ENCODE data around the gene IRF2. TPM values are rescaled to one million over a fixed set of nuclear protein-coding genes. Genes with fewer than 3 reads are reported as not detected.

Gene IRF2
- total RNA-seq, 1 donor from 2014 or later, result 35.2 TPM

DNA sequence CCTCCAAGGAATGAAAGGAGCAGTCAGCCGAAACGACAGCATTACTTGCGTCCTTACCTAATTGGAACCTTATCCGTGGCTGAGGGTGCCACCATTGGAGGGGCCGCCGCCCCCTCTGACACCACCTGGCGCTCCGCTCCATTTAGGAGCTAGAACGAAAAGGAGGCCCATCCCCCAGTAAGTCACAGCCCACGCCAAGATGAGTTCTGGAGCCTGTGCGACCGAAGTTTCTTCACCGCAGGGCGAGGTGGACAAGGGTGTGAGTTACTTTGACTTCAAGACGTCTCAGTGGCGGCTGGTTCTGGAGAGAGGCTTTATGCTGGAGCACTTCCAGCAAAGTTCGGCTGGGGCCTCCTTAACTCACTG lies 729 bp upstream of the IRF2 start:
- DNase-seq (ENCODE audit: extremely low read depth, low read depth, low spot score), result no peak

DNA sequence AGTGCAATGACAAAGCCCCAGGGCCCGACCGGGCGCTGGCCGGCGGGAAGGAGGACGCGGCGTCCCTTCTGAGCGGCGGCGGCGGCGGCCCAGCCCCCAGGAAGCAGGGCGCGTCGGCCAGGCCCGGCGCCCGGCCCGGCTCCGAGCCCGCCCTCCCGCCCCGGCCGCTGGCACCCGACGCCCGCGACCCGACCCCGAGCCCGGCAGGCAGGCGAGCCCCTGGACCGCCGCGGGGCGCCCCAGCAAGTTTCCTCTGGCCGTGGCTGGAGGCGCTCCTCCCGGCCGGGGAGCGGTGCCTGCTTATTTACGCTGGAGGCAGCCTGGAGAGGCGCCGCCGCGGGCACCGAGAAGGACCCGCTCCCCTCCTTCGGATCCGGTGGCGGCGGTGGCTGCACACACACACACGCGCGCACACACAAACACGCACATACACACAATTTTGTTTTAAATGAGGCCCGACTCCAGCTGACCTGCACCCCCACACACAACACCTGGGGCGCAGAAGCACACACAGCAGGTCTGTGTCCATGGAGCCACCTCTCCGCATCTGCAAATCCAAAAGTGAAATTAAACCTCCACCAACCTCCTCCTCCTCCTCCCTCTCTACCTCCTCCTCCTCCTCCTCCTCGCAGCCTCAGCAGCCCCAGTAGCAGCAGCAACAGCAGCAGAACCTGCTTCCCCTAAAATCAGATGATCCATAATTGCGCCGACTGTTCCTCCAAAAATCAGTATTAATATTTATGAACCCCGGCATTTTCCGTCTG lies 669 bp downstream of the IRF2 start:
- no peak for DNase-seq (ENCODE audit: extremely low read depth, low read depth, low spot score)

DNA sequence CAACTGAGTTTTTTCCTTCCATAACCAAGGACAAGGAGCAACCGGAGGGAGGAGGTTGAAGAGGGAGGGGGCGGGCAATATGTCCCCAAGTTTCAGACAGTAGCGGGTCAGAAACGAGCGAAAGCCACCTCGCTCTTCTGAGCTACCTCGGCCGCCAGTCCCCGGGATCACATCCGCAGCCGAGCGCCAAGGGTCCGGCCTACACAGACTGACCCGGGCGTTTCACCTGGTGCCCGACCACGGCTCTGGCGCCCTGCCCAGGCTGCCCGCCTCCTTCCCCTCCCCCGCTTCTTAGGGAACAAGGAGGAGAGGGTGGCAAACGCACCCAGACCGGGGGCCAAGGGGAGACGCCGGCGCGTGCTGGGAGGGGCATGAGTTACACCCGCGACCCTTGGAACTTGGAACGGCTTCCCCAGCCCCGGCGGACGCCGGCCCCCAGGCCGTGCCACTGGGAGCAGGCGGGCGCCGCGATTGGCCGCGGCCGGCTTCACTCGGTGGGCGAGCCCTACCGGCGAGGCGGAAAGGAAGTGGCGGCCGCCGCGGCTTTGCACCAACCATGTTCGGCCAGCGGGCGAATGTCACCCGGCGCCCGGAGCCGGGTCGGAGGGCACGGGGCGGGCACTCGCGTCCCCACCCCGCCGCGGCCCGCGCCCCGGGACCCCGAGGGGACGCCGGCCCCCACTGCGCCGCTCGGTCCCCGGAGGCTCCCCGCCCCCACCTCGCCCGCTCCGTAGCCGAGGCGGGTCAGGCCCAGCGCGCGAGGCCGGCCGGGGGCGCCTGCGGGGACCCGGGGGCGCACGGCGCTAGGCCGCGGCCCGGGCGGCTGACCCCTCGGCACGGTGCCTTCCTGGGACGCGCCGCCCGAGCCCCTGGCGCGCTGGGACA lies 1.5 kb downstream of the IRF2 start:
- no peak for DNase-seq (ENCODE audit: extremely low read depth, low read depth, low spot score)

DNA sequence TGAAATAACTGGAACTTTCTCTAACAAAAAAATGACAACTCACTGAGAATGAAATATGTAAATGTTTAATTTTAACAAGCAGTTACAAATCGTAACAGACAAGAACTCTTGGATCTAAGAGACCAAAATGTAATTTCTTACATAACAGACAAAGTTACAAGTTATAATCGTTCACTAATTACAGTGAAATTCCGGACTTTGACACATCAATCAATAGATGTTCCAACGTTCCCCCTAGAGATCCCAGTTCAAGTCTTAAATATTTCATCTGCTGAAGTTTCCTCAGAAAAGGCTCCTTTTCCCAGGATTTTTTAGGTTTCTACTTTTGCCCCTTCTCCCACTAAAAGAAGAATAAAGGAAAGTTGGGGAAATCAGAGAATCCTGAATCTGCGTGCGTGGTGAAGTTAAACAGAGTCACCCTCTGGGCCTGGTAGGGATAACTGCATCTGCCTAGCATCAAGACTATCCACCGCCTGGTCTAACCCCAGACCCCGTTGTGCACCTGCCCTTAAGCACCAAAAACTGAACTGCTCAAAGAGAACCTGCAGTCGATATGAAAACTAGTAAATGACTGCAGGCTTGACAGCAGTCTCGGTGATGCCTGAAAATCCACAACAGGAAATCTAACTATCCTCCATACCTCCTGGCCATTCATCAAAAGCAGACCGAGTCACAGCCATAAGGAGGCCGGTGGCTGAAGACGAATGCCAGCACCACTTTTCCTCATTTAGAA lies 2.3 kb downstream of the IRF2 start:
- DNase-seq (ENCODE audit: extremely low read depth, low read depth, low spot score), result no peak

DNA sequence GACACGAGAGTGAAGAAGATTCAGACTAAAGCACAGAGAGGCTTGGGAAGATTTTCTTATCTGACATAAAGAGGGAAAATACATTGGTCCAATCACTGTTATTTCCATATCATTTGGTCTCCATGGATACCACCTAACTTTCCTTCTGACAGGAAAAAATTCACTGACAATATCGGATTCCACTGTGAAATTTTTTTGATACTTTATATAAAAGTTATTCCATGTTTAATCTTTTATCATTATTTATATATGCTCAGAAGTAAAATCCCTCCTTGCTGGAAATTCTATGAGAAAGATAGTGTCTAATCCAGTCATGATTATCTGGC lies 3.6 kb downstream of the IRF2 start:
- DNase-seq (ENCODE audit: extremely low read depth, low read depth, low spot score), result no peak

DNA sequence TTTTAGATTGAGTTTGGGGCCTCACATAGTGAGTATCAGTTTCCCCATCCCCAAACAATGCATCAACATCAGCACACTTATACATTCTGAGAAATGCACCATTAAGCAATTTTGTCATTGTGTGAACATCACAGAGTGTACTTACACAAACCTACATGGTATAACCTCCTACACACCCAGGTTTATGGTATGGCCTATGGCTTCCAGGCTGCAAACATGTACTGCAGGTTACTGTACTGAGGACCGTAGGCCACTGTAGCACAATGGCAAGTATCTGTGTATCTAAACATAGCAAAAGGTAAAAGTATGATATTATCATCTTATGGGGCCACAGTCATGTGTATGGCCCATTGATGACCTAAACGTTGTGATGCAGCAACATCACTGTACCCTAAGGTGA lies 7.7 kb downstream of the IRF2 start:
- DNase-seq (ENCODE audit: extremely low read depth, low read depth, low spot score), result no peak

DNA sequence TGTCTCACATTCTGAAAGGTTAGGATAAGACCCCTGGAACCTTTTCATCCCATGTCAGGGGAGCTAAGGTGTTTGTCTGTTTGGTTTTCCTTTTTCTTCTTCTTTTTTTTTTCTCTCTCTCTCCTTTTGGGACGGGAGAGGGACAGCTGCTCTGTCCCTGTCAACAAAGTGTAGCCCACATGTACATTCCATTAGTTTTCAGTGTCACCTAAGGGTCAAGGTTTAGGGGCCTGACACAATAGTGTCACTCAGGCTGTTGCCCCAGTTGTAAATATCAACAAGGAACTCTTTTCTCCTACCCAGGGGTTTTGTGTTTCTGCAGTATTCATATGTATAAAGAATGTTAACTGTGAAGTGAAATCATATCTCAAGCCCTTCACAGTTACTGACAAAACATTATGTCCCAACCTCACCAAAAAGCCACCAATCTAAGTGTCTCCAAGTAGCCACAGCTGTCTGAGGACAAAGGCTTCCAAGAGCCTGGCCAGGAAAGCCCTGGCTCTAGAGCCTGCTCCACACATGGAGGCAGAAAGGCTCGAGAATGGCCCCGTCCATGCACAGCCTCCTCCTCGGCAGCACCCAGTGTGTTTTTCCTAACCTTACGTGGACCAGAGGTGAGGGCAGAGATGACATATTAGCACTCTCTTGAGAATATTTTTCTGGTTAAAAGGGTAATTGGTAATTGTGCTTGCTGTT lies 9.4 kb downstream of the IRF2 start:
- no peak for DNase-seq (ENCODE audit: extremely low read depth, low read depth, low spot score)

DNA sequence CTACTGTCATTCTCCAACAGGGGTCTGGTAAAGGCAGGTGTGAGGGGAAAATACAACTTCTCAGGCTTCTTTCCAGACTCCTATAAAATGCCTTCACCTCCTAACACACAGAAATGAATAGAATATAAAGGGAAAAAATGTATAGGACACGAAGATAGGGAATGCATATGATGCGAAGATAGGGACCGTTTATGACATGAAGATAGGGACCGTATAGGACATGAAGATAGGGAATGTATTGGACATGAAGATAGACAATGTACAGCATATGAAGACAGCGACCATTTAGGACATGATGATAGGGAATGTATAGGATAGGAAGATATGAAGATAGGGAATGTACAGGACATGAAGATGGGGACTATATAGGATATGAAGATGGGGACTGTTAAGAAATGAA lies 10.5 kb downstream of the IRF2 start:
- no peak for DNase-seq (ENCODE audit: extremely low read depth, low read depth, low spot score)

DNA sequence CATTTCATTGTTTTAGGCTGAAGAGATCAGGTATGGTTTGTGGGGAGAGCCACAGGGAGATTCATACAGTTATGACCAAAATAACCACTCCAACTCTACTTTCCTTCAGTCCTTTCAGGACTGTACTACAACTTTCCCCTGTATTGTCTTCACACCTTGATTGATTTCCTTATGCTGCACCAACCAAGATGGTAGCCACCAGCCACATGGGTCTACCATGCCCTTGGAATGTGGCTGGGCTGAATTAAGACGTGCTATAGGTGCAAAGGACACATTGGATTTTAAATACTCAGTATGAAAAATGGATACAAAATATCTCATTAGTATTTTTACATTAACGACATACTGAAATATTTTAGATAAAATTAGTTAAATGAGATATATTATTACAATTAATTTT lies 11.2 kb downstream of the IRF2 start:
- DNase-seq (ENCODE audit: extremely low read depth, low read depth, low spot score), result no peak

DNA sequence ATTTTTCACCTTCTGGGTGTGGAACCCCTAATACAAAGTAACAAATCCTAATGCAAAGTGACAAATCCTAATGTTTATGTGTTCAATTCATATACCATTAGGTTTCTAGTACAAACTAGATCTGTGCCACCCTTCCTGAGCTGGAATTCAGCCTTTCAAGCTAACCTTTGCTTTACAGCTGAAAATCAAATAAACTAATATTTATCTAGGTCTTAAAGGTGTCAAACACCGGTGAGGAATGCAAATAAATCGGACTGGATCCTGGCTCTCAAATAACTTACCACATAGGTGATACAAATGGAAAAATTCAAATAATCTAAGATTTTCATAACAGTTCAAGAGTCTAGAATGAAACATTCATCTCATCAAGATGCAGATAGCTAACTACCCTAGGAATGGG lies 11.6 kb downstream of the IRF2 start:
- no peak for DNase-seq (ENCODE audit: extremely low read depth, low read depth, low spot score)

DNA sequence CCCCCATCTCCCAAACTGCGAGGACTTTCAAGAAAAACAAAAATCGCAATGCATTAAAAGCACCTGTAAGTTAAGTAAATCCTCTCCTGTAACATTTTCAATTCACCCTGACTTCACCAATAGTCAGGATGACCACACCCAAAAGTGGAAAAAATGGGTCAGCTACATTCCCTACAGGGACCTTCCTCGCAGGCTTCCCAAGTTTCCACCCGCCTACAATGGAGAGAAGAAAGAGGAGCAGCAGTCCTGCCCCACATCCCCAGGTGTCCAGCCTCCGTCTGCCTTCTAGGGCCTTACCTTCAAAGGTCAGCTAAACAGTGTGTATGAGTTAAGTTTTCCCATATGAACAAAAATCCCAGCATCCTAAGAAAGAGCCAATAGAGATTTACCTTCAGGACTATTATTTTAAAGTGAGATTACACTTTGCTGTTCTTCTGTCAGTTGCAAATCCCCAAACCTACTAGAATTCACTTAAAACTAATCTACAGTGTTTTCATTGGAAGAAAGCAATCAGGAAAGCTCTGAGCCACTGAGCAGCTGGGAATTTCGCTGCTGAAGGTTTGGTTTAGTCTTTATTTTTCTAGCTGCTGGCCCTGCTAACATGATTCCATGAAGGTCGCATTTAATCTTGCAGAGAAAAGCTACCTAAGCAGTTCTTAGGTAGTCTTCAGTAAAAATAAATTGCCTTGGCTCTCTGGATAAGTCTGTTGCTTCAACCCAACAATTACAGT lies 12.5 kb downstream of the IRF2 start:
- no peak for DNase-seq (ENCODE audit: extremely low read depth, low read depth, low spot score)

DNA sequence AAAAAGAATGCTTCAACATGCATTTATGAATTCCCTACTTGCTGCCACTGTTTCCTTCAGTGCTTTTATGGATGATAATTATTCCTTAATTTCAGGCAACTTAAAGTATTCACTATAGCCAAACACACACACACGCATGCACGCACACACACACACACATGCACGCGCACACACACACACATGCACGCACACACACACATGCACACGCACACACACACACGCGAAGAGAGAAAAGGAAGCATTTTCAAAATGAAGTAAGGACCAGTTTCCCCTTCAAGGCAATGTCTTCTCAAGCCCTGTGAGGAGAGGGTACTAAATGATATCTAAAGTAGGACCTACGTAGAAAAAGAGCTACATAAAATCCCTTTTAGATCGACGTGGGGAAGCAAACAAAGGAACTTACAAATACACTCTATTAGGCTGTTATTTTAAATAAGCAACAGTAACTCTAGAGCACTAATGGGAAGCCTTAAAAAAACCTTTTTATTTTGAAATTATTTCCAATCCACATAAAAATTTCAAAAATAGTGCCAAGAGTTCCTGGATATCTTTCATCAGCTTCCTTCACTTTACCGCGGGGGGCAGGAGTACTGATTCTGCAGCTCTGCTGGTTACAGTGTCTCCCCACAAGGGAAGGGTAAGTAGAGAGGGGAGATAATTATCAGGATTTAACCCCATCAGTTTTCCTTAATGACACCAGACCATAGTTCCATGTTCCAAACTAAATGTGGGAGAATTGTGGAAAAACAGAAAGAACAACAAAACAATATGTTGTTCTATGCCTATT lies 13.7 kb downstream of the IRF2 start:
- DNase-seq (ENCODE audit: extremely low read depth, low read depth, low spot score), result no peak

DNA sequence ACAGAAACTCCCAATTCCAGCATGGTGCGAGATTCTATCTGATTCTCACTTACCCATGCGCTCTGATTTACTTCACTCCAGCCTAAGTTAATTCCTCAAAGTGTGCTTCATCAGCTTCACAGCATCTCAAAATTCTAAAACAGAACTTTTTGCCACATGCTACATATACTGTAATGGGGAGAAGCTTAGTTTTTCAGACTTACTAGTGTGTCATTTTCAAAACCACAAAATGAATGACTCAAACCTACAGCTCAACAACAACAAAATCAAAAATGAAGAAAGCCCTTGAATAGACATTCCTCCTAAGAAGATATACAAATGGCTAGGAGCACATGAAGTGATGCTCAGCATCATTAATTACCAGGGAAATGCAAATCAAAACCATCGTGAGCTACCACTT lies 14.9 kb downstream of the IRF2 start:
- no peak for DNase-seq (ENCODE audit: extremely low read depth, low read depth, low spot score)

DNA sequence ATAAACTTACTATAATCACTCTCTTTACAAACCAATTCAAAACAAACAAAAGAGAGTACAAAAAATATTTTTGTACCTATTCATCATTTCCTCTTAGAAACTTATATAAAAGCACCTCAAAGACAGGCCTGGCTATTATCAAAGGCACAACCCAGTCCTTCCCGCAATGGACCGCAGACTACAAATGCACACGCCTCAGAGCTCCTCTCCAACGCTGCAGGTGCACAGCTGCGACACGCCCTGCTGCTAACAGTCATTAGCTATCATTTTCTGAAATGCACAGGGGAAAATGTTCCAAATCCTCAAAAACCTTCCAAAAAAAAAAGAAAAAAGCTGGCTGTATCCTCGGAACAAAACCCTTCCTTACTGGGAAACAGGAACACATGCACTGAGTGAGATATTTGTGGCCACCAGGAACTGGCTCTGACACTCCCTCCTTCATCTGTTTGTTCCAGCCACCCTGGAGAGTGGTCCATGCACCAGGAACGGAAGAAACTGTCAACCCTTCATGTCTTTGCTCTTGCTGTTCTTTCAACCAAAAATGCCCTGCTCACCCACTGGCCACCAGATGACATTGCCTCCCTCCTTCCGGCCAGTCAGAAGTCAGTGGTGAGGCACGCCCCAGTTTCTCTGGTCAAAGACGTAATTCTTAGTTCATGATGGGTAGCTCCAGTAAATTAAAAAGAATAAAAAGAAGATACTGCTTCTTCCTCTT lies 16.7 kb downstream of the IRF2 start:
- no peak for DNase-seq (ENCODE audit: extremely low read depth, low read depth, low spot score)

DNA sequence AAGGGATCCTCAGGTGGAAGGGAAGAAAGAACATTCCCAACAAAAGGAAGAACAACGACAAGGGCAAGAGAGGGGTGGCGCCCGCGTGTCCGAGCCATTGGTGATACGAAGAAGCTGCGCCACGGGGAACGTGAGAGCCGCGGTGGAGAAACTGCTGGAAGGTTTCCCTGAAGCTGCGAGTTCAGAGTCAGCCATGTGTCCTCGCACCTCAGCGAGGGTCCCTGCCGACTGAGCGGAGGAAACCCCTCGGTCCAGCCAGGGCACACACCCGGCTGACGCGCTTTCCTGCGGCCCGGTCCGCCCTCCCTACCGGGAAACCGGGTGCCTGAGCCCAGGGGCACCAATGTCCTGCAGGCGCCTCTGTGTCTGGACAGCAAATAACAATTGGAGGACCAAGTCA lies 18.0 kb downstream of the IRF2 start:
- no peak for DNase-seq (ENCODE audit: extremely low read depth, low read depth, low spot score)

DNA sequence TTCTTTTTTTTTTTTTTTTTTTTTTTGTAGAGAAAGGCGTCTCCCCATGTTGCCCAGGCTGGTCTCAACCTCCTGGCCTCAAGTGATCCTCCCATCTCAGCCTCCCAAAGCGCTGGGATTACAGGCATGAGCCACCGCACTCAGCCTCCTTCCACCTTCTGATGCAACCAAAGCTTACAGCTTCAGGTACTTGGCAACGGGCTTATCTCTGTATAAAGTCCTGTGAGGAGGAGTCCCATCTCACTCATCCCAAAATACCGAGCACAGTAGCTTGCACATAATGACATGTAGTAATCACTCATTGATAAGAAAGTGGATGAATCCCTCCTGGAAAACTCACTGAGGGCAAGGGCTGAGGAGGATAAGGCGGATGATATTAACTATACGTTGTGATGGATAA lies 19.1 kb downstream of the IRF2 start:
- DNase-seq (ENCODE audit: extremely low read depth, low read depth, low spot score), result no peak

DNA sequence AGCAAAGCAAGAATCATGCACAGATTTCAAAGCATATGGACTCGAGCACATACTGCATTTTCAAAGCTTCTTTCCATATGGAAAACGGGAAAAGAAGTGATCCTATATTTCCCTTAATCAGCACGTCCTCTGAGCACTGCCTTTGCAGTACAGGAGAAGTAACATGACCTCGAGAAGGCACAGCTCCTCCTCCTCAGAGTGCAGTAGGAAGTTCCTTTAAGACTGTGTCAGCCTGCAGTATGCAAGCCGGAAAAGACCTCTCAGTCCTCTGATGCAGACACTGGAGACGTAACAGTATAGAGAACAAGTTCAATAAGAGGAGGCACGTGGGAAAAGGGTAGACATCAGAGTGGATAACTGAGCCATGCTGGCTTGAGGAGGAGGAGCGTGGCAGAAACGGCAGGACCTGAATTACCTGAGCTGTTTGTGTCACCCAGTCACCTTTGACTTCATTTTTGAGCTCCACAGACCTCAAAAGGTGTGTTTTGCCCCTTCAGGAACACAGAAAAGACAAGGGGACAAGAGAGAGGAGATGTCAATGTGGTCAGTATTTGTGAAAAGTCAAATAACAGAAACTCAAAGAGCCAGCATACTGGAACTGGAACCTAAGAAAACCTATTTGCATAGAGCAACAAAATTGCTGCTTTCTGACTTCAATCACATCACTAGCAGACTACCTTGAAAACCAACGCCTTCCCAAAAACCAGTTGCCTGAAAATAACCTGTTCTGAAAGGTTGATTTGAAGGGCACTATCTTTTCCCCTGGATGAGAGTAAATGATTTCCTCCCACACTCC lies 20.8 kb downstream of the IRF2 start:
- DNase-seq (ENCODE audit: extremely low read depth, low read depth, low spot score), result peak; percentile 68

DNA sequence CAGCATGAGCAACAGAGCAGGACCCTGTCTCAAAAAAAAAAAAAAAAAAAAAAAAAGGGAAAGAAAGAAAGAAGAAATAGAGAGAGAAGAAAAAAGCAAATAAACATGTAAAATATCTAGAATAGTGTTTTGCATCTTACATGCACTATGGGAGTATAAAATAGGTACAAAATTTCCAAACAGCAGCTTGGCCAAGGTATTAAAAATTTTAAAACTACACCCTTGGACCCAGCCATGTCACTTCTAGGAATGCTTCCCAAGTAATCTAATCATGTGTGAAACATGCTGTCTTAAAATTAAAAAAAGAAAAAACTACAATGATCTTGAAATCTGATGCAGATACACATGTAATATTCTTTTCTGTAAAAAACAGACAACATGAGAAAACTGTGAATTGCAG lies 21.6 kb downstream of the IRF2 start:
- DNase-seq (ENCODE audit: extremely low read depth, low read depth, low spot score), result no peak
